H1 (cell line): ENCODE measurements around the gene FRMD3. TPM values are rescaled to one million over a fixed set of nuclear protein-coding genes. Genes with fewer than 3 reads are reported as not detected.
A peak's percentile ranks its signal among the peaks of the same experiment; 100 is the strongest.

ENCODE experiments used
- ASH2L ChIP-seq: fragments of 200-600, 300-600 bp; sonication (generic); IDR thresholded peaks from one replicate; pipeline ENCODE4 v1.7.1; 2017; ENCODE audit warnings: low read length
- BACH1 ChIP-seq: IDR thresholded peaks from 2 replicates; pipeline ENCODE4 v1.6.1; 2012; ENCODE audit warnings: low read length, improper control_type of control experiment
- CHD1 ChIP-seq: IDR thresholded peaks from 2 replicates; pipeline ENCODE4 v1.6.1; 2012; ENCODE audit warnings: low read depth, low read length, improper control_type of control experiment
- CREB1 ChIP-seq: IDR thresholded peaks from 2 replicates; pipeline ENCODE4 v1.6.1; 2012; ENCODE audit warnings: inconsistent platforms
- CTCF ChIP-seq, 3 experiments: IDR thresholded peaks; 1 replicate in 2 of 3; 2 replicates in 1 of 3; pipeline versions ENCODE4 v1.5.1 to v1.6.1; 2011; ENCODE audit warnings: low read length in 3 of 3, mild to moderate bottlenecking in 3 of 3, inconsistent platforms in 2 of 3, low read depth in 1 of 3, moderate library complexity in 1 of 3; ENCODE audit not compliant: insufficient read depth in 1 of 3; ENCODE audit errors: control extremely low read depth in 1 of 3
- E2F6 ChIP-seq: IDR thresholded peaks from 2 replicates; pipeline ENCODE4 v1.6.1; 2012; ENCODE audit warnings: inconsistent platforms
- EGR1 ChIP-seq: IDR thresholded peaks from 2 replicates; pipeline ENCODE4 v1.6.1; 2011; ENCODE audit warnings: low read depth, low read length, borderline replicate concordance
- EZH2 ChIP-seq: fragments of 200-600 bp; sonication (generic); IDR thresholded peaks from 2 replicates; pipeline ENCODE4 v1.7.1; 2012; ENCODE audit warnings: low read depth, mild to moderate bottlenecking, moderate library complexity, low read length, inconsistent platforms; ENCODE audit not compliant: severe bottlenecking
- GTF2F1 ChIP-seq: IDR thresholded peaks from 2 replicates; pipeline ENCODE4 v1.6.1; 2012; ENCODE audit warnings: low read depth, low read length, improper control_type of control experiment, borderline replicate concordance
- KDM4A ChIP-seq: IDR thresholded peaks from one replicate; pipeline ENCODE4 v1.7.1; 2012; ENCODE audit warnings: low read depth, mild to moderate bottlenecking, moderate library complexity, low read length, inconsistent platforms; ENCODE audit not compliant: severe bottlenecking
- MAX ChIP-seq: IDR thresholded peaks from 2 replicates; pipeline ENCODE4 v1.6.1; 2012; ENCODE audit warnings: inconsistent platforms
- PHF8 ChIP-seq: fragments of 200-600 bp; sonication (generic); conservative IDR thresholded peaks from 2 replicates; pipeline ENCODE4 v1.7.1; 2012; ENCODE audit warnings: low read depth, mild to moderate bottlenecking, inconsistent platforms, low read length, moderate library complexity
- POLR2AphosphoS5 ChIP-seq: IDR thresholded peaks from 2 replicates; pipeline ENCODE4 v1.6.1; 2011; ENCODE audit warnings: low read depth, low read length
- RAD21 ChIP-seq, 2 experiments: IDR thresholded peaks in 1 of 2; conservative IDR thresholded peaks in 1 of 2; 2 replicates each; pipeline ENCODE4 v1.6.1; 2011; ENCODE audit warnings: low read depth in 2 of 2, low read length in 2 of 2, improper control_type of control experiment in 1 of 2, inconsistent platforms in 1 of 2, mild to moderate bottlenecking in 1 of 2, moderate library complexity in 1 of 2
- SIN3A ChIP-seq, 2 experiments: IDR thresholded peaks in 1 of 2; conservative IDR thresholded peaks in 1 of 2; 2 replicates each; pipeline ENCODE4 v1.6.1; 2011 to 2012; ENCODE audit warnings: low read length in 2 of 2, improper control_type of control experiment in 1 of 2, low read depth in 1 of 2, mild to moderate bottlenecking in 1 of 2
- SIRT6 ChIP-seq: IDR thresholded peaks from one replicate; pipeline ENCODE4 v1.7.1; 2012; ENCODE audit warnings: low read length, inconsistent platforms
- SP1 ChIP-seq: IDR thresholded peaks from 2 replicates; pipeline ENCODE4 v1.6.1; 2011; ENCODE audit warnings: low read depth, low read length
- SRF ChIP-seq: IDR thresholded peaks from 2 replicates; pipeline ENCODE4 v1.6.1; 2011; ENCODE audit warnings: mild to moderate bottlenecking, low read depth, low read length, moderate library complexity
- TBP ChIP-seq: IDR thresholded peaks from 2 replicates; pipeline ENCODE4 v1.6.1; 2011; ENCODE audit warnings: low read depth, low read length, improper control_type of control experiment
- TEAD4 ChIP-seq: IDR thresholded peaks from 2 replicates; pipeline ENCODE4 v1.6.1; 2012; ENCODE audit warnings: low read depth, low read length, inconsistent platforms, mixed read lengths
- YY1 ChIP-seq: IDR thresholded peaks from 2 replicates; pipeline ENCODE4 v1.6.1; 2011; ENCODE audit warnings: low read depth, mild to moderate bottlenecking, low read length
- polyA plus RNA-seq, 7 experiments: library from polyadenylated mRNA; depleted of rRNA in 3 of 7; stranded (reverse) in 5 of 7; unstranded in 2 of 7; fragments of >200 nt in 5 of 7; fragments of 200-250 nt in 2 of 7; gene quantifications; 1 replicate in 5 of 7; 2 replicates in 1 of 7; 4 replicates in 1 of 7; pipeline versions ENCODE4 v1.2.1 to v1.2.3, GENCODE V29; 2011 to 2013; ENCODE audit warnings: missing spikeins in 2 of 7, mixed read lengths in 2 of 7
- total RNA-seq: library from RNA; stranded (reverse); fragmentation: NEBNext Ultra II Directional; extraction: Animal tissue kit (Norgen Biotek cat#: 25700); gene quantifications from 2 replicates; pipeline ENCODE4 v1.2.1, GENCODE V29; 2021

The FRMD3 gene
- total and polyA plus RNA-seq, 2 of the 8 experiments (the other 6 are each of a cell fraction or from before 2014, with no cell fraction given): 0.15 to 1.4 TPM

GRCh38 chr9:83538172-83538889, at the start of gene FRMD3 (continued):
- TF ChIP-seq GTF2F1 (no peak), PHF8 (no peak), POLR2AphosphoS5 (no peak), CHD1 (no peak), SRF (no peak), E2F6 (peak; percentile 64), YY1 (0 out of 2 replicates have a peak, but pooled peaks have one; percentile 8), SP1 (no peak), RAD21 (IDR thresholded peaks at IDR 0.05 in 1 of 2, conservative IDR thresholded peaks at IDR 0.05 in 1 of 2; ENCODE audit: low read depth in 2 of 2, low read length in 2 of 2) (peak; percentile 33 to 58; a peak in 3 of 4 replicates), MAX (no peak), CREB1 (peak; percentile 72), CTCF (IDR thresholded peaks at IDR 0.05; ENCODE audit: control extremely low read depth in 1 of 3, insufficient read depth in 1 of 3, low read depth in 1 of 3, low read length in 3 of 3) (peak; percentile 68 to 82 (median 72)), TBP (peak; percentile 12; the same call in 1 of the 2 replicates), EZH2 (peak; percentile 22), SIRT6 (no peak), EGR1 (0 out of 2 replicates have a peak, but pooled peaks have one; percentile 25), SIN3A (conservative IDR thresholded peaks at IDR 0.05 in 1 of 2, IDR thresholded peaks at IDR 0.05 in 1 of 2; ENCODE audit: low read depth in 1 of 2, low read length in 2 of 2) (no peak; a peak in 1 of 4 replicates), ASH2L (peak; percentile 66), KDM4A (peak; percentile 94), BACH1 (peak; percentile 81), TEAD4 (no peak)
